Osteoblast (primary cell): ENCODE data around the gene POU2F2. TPM values are rescaled to one million over a fixed set of nuclear protein-coding genes. Genes with fewer than 3 reads are reported as not detected.

Experiments
- DNase-seq: peaks from one replicate; pipeline ENCODE4 v3.0.0; 2011; ENCODE audit warnings: low spot score, mixed read lengths; ENCODE audit not compliant: insufficient read length; ENCODE audit errors: missing footprints
- H2AFZ ChIP-seq: 2 replicates; pipeline ENCODE4 v1.6.0; 2011; ENCODE audit warnings: mild to moderate bottlenecking, low read length
- H3K27ac ChIP-seq: 2 replicates; pipeline ENCODE4 v1.5.1; 2011; ENCODE audit warnings: mild to moderate bottlenecking, low read depth, low read length, moderate library complexity
- H3K27me3 ChIP-seq: 2 replicates; pipeline ENCODE4 v1.6.0; 2012; ENCODE audit warnings: mild to moderate bottlenecking, control low read depth, inconsistent platforms, low read length, moderate library complexity; ENCODE audit not compliant: insufficient read depth
- H3K36me3 ChIP-seq: 2 replicates; pipeline ENCODE4 v1.5.1; 2011; ENCODE audit warnings: mild to moderate bottlenecking, low read length, control low read depth, moderate library complexity; ENCODE audit not compliant: insufficient read depth
- H3K4me1 ChIP-seq: 2 replicates; pipeline ENCODE4 v1.5.1; 2011; ENCODE audit warnings: mild to moderate bottlenecking, low read length, control low read depth, moderate library complexity; ENCODE audit not compliant: insufficient read depth
- H3K4me2 ChIP-seq: 2 replicates; pipeline ENCODE4 v1.6.0; 2011; ENCODE audit warnings: mild to moderate bottlenecking, low read length; ENCODE audit not compliant: insufficient read depth
- H3K4me3 ChIP-seq: fragments of 200-600 bp; sonication (generic); 3 replicates; pipeline ENCODE4 v1.5.1; 2012; ENCODE audit warnings: mild to moderate bottlenecking, low read length, inconsistent platforms; ENCODE audit not compliant: insufficient read depth
- H3K79me2 ChIP-seq: 2 replicates; pipeline ENCODE4 v1.6.0; 2012; ENCODE audit warnings: mild to moderate bottlenecking, low read length, control low read depth, inconsistent platforms; ENCODE audit not compliant: insufficient read depth
- H3K9me3 ChIP-seq: 2 replicates; pipeline ENCODE4 v1.5.1; 2011; ENCODE audit warnings: low read depth, low read length, control low read depth
- H4K20me1 ChIP-seq: 2 replicates; pipeline ENCODE4 v1.6.0; 2012; ENCODE audit warnings: mild to moderate bottlenecking, low read length, control low read depth; ENCODE audit not compliant: insufficient read depth
- CTCF ChIP-seq: IDR thresholded peaks from 2 replicates; pipeline ENCODE4 v1.5.1; 2011; ENCODE audit warnings: mild to moderate bottlenecking, low read depth, low read length, moderate library complexity; ENCODE audit errors: extremely low read depth
- total RNA-seq: library from RNA; depleted of rRNA; stranded (reverse); fragments of >200 nt; gene quantifications from 2 replicates; pipeline ENCODE4 v1.2.3, GENCODE V29; 2012

The POU2F2 gene
- total RNA-seq, 1 donor, result under 0.01 TPM

GRCh38 chr19:42065511-42065910 lies 66.7 kb downstream of the POU2F2 start:
- no peak overlapping the region for H3K4me3 ChIP-seq
- H3K27ac ChIP-seq, result no peak overlapping the region
- H3K4me2 ChIP-seq, result no peak overlapping the region
- H3K27me3 ChIP-seq, result peaks cover 54% of the 10 kb centered on the region
- DNase-seq, result peak; percentile 73
- no peaks in the 10 kb centered on the region for H3K9me3 ChIP-seq
- no peaks in the 10 kb centered on the region for H3K36me3 ChIP-seq
- H2AFZ ChIP-seq, result no peak overlapping the region
- H3K79me2 ChIP-seq, result no peaks in the 10 kb centered on the region
- no peak for TF ChIP-seq CTCF
- no peaks in the 10 kb centered on the region for H4K20me1 ChIP-seq
- H3K4me1 ChIP-seq, result no peaks in the 10 kb centered on the region

- Histone ChIP-seq H3K4me3 (no peak overlapping the region), H3K27me3 (peaks cover 49% of the 10 kb centered on the region), H3K27ac (no peak overlapping the region), H3K36me3 (no peaks in the 10 kb centered on the region), H2AFZ (no peak overlapping the region), H3K79me2 (no peaks in the 10 kb centered on the region), H4K20me1 (no peaks in the 10 kb centered on the region), H3K9me3 (no peaks in the 10 kb centered on the region), H3K4me2 (no peak overlapping the region), H3K4me1 (no peaks in the 10 kb centered on the region)
- TF ChIP-seq CTCF, result no peak
- DNase-seq, result no peak
Observed at GRCh38 chr19:42065051-42065450, 67.2 kb downstream of the POU2F2 start.

- no peak overlapping the region for H3K27ac ChIP-seq
- H3K9me3 ChIP-seq, result no peaks in the 10 kb centered on the region
- no peak for TF ChIP-seq CTCF
- peak; percentile 13 for DNase-seq
- H3K4me2 ChIP-seq, result no peak overlapping the region
- H3K79me2 ChIP-seq, result no peaks in the 10 kb centered on the region
- H3K36me3 ChIP-seq, result no peaks in the 10 kb centered on the region
- no peaks in the 10 kb centered on the region for H3K4me1 ChIP-seq
- no peak overlapping the region for H3K4me3 ChIP-seq
- H2AFZ ChIP-seq, result no peak overlapping the region
- no peaks in the 10 kb centered on the region for H4K20me1 ChIP-seq
- peaks cover 46% of the 10 kb centered on the region for H3K27me3 ChIP-seq
Observed at GRCh38 chr19:42064432-42064831, 67.8 kb downstream of the POU2F2 start.

GRCh38 chr19:42062381-42062780 lies 69.9 kb downstream of the POU2F2 start:
- no peak for TF ChIP-seq CTCF
- Histone ChIP-seq H3K36me3 (no peaks in the 10 kb centered on the region), H3K4me2 (no peak overlapping the region), H3K4me3 (no peak overlapping the region), H3K4me1 (no peaks in the 10 kb centered on the region), H2AFZ (no peak overlapping the region), H3K79me2 (no peaks in the 10 kb centered on the region), H3K27ac (no peak overlapping the region), H3K27me3 (peaks cover 30% of the 10 kb centered on the region), H4K20me1 (no peaks in the 10 kb centered on the region), H3K9me3 (no peaks in the 10 kb centered on the region)
- peak; percentile 57 for DNase-seq
